SJSA1 (cell line): ENCODE data around the gene RCBTB2. TPM values are rescaled to one million over a fixed set of nuclear protein-coding genes. Genes with fewer than 3 reads are reported as not detected.

Experiments used
- DNase-seq, 2 experiments: peaks; one replicate each; pipeline ENCODE4 v3.0.0-alpha.2; 2015 to 2020; ENCODE audit warnings: low spot score in 2 of 2, low read depth in 1 of 2
- H3K27ac ChIP-seq: fragments of 250-450 bp; sonication (Bioruptor Pico); 2 replicates; pipeline ENCODE4 v1.5.1; 2020; ENCODE audit warnings: mild to moderate bottlenecking, moderate library complexity
- H3K27me3 ChIP-seq: fragments of 250-450 bp; sonication (Bioruptor Pico); replicated peaks from 2 replicates; pipeline ENCODE4 v1.5.1; 2020; ENCODE audit warnings: mild to moderate bottlenecking, moderate library complexity
- H3K36me3 ChIP-seq: fragments of 250-450 bp; sonication (Bioruptor Pico); 2 replicates; pipeline ENCODE4 v1.5.1; 2020; ENCODE audit warnings: mild to moderate bottlenecking
- H3K4me1 ChIP-seq: fragments of 250-450 bp; sonication (Bioruptor Pico); replicated peaks from 2 replicates; pipeline ENCODE4 v1.6.1; 2021; ENCODE audit warnings: mild to moderate bottlenecking
- H3K4me3 ChIP-seq: fragments of 250-450 bp; sonication (Bioruptor Pico); 2 replicates; pipeline ENCODE4 v1.5.1; 2020; ENCODE audit warnings: mild to moderate bottlenecking
- H3K9me3 ChIP-seq: fragments of 250-450 bp; sonication (Bioruptor Pico); replicated peaks from 2 replicates; pipeline ENCODE4 v1.5.1; 2020; ENCODE audit warnings: mild to moderate bottlenecking
- total RNA-seq: library from RNA; depleted of rRNA; stranded (reverse); fragments of >200 nt; shearing (Covaris generic); gene quantifications from 2 replicates; pipeline ENCODE4 v1.2.3, GENCODE V29; 2014

Gene RCBTB2
- total RNA-seq, 1 experiment from 2014 or later: 9.4 TPM

DNA sequence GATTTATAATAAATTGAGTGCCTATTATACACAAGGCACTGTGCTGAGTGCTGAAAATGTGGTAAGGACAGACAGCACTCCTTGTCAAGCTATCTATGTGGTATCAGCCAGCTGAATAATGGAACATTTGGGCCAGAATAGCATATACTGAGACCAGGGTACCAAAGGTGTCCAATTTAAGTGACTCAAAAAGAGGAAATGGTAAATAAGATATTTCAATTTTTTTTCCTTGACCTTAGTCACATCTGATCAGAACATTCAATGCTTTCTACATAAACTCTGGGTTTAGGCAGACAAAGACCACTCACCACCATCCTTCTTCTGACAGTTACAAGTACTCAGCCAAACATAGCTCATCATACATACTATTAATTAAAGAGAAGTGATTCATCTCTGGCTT is 43.2 kb downstream of the RCBTB2 start:
- H3K4me1 ChIP-seq: no peaks in the 10 kb centered on the region
- H3K36me3 ChIP-seq: peaks cover 4% of the 10 kb centered on the region; the same call in 1 of the 2 replicates
- H3K27me3 ChIP-seq: no peaks in the 10 kb centered on the region
- DNase-seq: no peak
- H3K4me3 ChIP-seq: no peak overlapping the region
- H3K27ac ChIP-seq: no peak overlapping the region
- H3K9me3 ChIP-seq: no peaks in the 10 kb centered on the region

DNA sequence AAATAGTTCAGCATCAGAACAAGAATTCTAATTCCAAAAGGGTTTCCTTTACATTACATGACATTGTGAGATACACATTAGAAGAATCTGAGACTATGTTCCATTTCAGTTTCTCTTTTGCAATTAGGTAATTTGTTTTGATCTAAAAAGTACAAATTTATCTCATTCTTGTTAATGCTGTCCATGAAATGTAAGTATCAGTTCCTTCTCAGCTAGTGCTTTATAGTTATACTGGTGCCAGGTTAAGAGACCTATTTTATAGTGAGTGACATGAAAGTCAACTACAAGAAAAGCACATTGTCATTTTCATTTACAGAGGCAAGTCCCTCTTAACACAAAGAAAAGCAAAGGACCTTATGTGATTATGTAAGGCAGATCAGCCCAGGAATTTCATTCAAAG is 43.9 kb downstream of the RCBTB2 start:
- Histone ChIP-seq H3K9me3 (no peaks in the 10 kb centered on the region), H3K36me3 (peaks cover 4% of the 10 kb centered on the region; the same call in 1 of the 2 replicates), H3K27ac (no peak overlapping the region), H3K4me1 (no peaks in the 10 kb centered on the region), H3K4me3 (no peak overlapping the region), H3K27me3 (no peaks in the 10 kb centered on the region)
- DNase-seq: no peak

DNA sequence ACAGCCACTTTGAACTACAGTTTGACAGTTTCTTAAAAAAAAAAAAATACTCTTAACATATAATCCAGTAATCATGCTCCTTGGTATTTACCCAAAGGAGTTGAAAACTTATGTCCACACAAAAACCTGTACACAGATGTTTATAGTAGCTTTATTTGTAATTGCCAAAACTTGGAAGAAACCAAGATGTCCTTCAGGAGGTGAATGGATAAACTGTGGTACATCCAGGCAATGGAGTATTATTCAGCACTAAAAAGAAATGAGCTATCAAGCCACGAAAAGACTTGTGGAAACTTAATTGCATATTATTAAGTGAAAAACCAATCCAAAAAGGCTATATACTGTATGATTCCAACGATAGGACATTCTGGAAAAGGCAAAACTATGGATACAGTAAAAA is 44.9 kb downstream of the RCBTB2 start:
- Histone ChIP-seq H3K36me3 (peaks cover 4% of the 10 kb centered on the region; the same call in 1 of the 2 replicates), H3K4me1 (no peaks in the 10 kb centered on the region), H3K27ac (no peak overlapping the region), H3K4me3 (no peak overlapping the region), H3K27me3 (no peaks in the 10 kb centered on the region), H3K9me3 (no peaks in the 10 kb centered on the region)
- DNase-seq: no peak

DNA sequence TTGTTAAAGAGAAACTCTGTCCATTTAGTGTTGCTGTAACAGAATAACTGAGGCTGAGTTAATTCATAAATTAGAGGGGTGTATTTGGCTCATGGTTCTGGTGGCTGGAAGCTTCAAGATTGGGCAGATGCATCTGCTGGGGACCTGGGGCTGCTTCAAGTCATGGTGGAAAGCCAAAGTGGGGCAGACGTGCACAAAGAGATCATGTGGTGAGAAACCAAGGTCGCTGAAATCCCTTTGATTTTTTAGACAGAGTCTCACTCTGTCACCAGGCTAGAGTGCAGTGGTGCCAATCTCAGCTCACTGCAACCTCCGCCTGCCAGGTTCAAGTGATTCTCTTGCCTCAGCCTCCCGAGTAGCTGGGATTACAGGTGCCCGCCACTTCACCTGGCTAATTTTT is 46.0 kb downstream of the RCBTB2 start:
- Histone ChIP-seq H3K4me3 (no peak overlapping the region), H3K27ac (no peak overlapping the region), H3K4me1 (no peaks in the 10 kb centered on the region), H3K27me3 (no peaks in the 10 kb centered on the region), H3K36me3 (peaks cover 5% of the 10 kb centered on the region; the same call in 1 of the 2 replicates), H3K9me3 (no peaks in the 10 kb centered on the region)
- DNase-seq: no peak

DNA sequence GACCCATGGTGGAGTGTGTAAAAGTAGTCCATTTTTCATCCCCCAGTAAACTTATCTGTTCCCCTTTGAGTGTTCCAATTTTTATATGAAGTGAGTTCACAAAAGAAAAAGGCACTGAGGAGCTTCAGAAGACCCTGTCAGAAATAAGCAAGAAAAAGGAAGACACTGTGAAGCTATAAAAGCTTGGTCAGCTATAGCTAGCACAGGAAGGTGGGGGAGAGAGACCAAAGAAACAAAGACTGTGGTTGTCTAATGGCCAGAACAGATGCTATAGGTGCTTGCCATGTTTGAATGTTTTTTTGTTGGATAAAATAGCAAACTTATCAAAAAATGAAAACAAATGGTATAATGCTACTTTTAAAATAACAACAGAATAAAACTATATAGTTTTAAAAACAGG is 46.5 kb downstream of the RCBTB2 start:
- Histone ChIP-seq H3K9me3 (no peaks in the 10 kb centered on the region), H3K4me1 (no peaks in the 10 kb centered on the region), H3K4me3 (no peak overlapping the region), H3K27ac (no peak overlapping the region), H3K36me3 (peaks cover 7% of the 10 kb centered on the region; the same call in 1 of the 2 replicates), H3K27me3 (no peaks in the 10 kb centered on the region)
- no peak for DNase-seq

DNA sequence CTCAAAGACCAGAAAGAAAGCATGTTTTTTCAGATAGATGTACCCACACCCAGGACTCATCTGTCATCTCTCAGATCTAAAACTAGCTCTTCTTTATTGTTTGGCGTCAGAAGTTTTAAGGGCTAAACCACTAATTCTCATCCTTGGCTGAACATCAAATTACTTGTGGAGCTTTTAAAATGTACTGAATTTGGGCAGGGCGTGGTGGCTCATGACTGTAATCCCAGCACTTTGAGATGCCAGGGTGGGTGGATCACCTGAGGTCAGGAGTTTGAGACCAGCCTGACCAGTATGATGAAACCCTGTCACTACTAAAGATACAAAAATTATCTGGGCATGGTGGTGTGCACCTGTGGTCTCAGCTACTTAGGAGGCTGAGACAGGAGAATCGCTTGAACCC is 47.4 kb downstream of the RCBTB2 start:
- H3K27me3 ChIP-seq: no peaks in the 10 kb centered on the region
- no peak overlapping the region for H3K27ac ChIP-seq
- no peak overlapping the region for H3K4me3 ChIP-seq
- peaks cover 7% of the 10 kb centered on the region; the same call in 1 of the 2 replicates for H3K36me3 ChIP-seq
- DNase-seq: no peak
- no peaks in the 10 kb centered on the region for H3K4me1 ChIP-seq
- no peaks in the 10 kb centered on the region for H3K9me3 ChIP-seq

DNA sequence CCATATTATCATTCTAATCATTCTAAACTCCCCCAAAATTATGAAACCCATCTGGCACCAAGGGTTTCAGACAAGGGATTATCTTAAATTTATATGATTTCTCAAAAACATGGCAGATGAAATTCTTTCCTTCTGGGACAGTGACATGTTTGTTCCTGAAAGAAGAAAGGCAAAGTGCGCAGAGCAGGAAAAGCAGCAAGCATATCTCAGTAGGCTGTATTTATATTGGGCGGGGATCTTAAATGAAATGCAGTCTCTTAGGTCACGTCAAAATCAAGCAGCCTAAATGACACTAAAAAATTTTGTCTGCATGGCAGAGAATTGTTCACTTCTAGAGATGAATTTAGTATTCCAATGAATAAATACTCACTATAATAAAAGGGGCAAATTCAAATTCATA is 49.3 kb downstream of the RCBTB2 start:
- no peak overlapping the region for H3K27ac ChIP-seq
- no peaks in the 10 kb centered on the region for H3K4me1 ChIP-seq
- H3K27me3 ChIP-seq: no peaks in the 10 kb centered on the region
- peaks cover 10% of the 10 kb centered on the region; the same call in 1 of the 2 replicates for H3K36me3 ChIP-seq
- no peaks in the 10 kb centered on the region for H3K9me3 ChIP-seq
- no peak overlapping the region for H3K4me3 ChIP-seq
- no peak for DNase-seq

DNA sequence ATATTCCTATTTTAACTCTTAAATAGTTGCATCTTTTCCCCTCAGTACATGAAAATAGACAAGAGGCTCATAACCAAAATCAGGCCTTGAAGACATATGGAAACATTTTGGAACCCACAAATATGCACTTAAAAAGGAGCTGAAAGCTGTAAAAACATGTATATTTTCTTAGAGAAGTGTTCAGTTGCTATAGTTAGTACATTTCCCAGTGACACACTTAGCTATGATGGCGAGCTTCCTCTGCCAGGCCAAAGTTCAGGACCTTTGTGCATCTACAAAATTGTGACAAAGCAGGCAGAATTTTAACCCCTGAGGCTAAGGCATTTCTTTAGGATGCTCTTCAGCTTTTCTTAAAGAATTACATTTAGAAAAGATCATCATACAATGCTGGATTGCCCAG is 54.5 kb downstream of the RCBTB2 start:
- no peaks in the 10 kb centered on the region for H3K9me3 ChIP-seq
- no peak overlapping the region for H3K27ac ChIP-seq
- H3K4me1 ChIP-seq: no peaks in the 10 kb centered on the region
- H3K36me3 ChIP-seq: peaks cover 13% of the 10 kb centered on the region; the same call in 1 of the 2 replicates
- H3K27me3 ChIP-seq: no peaks in the 10 kb centered on the region
- DNase-seq: no peak
- no peak overlapping the region for H3K4me3 ChIP-seq

DNA sequence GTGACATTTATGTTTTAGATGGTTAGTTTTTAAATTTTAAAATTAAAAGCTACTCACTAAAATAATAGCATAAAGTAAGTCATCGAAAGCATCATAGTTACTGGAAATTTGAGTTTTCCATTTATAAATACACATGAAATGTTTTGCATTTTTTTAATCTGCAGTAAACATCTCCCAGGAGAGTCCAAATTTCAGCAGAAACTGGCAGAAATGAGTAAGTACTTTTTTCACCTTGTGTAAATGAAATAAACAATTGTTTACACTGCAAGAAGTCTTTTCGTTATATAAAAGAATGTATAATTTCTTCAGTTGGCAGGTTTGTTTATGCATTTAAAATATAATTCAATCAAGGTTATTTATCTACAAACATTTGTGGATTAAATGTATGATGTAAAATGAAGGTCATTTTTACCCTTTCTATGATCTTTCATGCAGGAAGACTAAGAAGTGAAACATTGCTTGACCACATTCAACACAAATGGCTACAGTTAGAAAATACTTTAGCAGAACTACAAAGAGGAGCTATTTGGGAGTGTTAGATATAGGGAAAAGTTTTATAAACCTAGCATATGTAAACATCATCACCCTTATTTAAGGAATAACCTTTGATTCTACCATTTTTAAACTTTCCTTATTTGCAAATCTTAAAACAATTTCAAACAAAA is 55.6 kb downstream of the RCBTB2 start:
- Histone ChIP-seq H3K4me3 (no peak overlapping the region), H3K27me3 (no peaks in the 10 kb centered on the region), H3K4me1 (no peaks in the 10 kb centered on the region), H3K9me3 (no peaks in the 10 kb centered on the region), H3K36me3 (peaks cover 13% of the 10 kb centered on the region; the same call in 1 of the 2 replicates), H3K27ac (no peak overlapping the region)
- DNase-seq: no peak

DNA sequence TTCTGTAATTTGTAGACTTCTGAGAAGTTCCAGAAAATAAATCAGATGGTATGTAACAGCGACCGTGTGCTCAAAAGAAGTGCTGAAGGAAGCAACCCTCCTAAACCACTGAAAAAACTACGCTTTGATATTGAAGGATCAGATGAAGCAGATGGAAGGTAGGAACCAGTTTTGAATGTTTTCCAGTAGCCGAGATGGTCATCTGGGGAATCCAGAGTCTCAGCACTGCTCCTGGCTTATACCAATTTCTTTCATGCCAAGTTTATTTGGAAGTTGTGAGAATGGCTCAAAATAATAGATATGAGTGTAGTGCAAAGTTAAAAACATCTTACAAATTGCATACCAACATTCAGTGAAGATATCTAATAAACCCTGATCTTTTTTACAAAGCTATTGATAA is 56.2 kb downstream of the RCBTB2 start:
- no peak for DNase-seq
- no peak overlapping the region for H3K27ac ChIP-seq
- no peaks in the 10 kb centered on the region for H3K4me1 ChIP-seq
- H3K36me3 ChIP-seq: peaks cover 15% of the 10 kb centered on the region; the same call in 1 of the 2 replicates
- H3K4me3 ChIP-seq: no peak overlapping the region
- H3K9me3 ChIP-seq: no peaks in the 10 kb centered on the region
- H3K27me3 ChIP-seq: no peaks in the 10 kb centered on the region

DNA sequence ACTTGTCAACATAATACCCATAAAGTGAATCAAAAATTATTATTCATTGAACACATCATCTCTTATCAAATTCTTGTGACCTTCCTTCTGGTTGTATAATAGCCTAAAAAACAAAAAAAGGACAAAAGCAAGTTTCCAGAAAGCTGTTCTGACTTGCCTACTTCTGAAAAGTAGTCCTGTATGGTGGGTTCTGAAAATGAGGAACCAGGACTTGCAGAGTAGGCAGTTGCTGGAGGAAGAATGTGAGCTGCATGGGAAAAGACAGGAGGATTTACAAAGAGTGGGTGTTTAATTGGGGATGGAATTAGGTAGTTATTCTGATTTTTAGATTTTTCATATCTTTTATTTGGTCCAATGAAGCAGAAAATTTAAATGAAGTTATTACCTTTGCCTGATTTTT is 56.7 kb downstream of the RCBTB2 start:
- no peak for DNase-seq
- no peaks in the 10 kb centered on the region for H3K4me1 ChIP-seq
- peaks cover 15% of the 10 kb centered on the region; the same call in 1 of the 2 replicates for H3K36me3 ChIP-seq
- H3K4me3 ChIP-seq: no peak overlapping the region
- H3K9me3 ChIP-seq: no peaks in the 10 kb centered on the region
- H3K27me3 ChIP-seq: no peaks in the 10 kb centered on the region
- H3K27ac ChIP-seq: no peak overlapping the region

DNA sequence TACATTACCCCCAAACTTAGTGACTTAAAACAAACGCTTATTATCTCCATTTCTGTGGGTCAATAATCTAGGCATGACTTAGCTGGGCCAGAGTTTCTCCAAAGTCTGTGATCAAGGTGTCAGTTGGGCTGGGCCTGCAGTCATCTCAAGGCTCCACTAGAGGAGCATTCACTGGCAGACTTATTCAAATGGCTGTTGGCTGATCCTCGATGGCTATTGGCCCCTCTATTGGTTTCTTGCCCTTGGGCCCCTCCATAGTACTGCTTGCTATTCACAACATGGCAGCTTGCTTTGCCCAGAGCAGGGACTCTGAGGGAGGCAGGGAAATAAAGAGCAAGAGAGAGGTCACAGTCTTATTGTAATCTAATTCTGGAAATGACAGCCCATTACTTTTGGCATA is 57.6 kb downstream of the RCBTB2 start:
- no peak for DNase-seq
- Histone ChIP-seq H3K9me3 (no peaks in the 10 kb centered on the region), H3K27ac (no peak overlapping the region), H3K27me3 (no peaks in the 10 kb centered on the region), H3K4me1 (no peaks in the 10 kb centered on the region), H3K36me3 (peaks cover 15% of the 10 kb centered on the region; the same call in 1 of the 2 replicates), H3K4me3 (no peak overlapping the region)

DNA sequence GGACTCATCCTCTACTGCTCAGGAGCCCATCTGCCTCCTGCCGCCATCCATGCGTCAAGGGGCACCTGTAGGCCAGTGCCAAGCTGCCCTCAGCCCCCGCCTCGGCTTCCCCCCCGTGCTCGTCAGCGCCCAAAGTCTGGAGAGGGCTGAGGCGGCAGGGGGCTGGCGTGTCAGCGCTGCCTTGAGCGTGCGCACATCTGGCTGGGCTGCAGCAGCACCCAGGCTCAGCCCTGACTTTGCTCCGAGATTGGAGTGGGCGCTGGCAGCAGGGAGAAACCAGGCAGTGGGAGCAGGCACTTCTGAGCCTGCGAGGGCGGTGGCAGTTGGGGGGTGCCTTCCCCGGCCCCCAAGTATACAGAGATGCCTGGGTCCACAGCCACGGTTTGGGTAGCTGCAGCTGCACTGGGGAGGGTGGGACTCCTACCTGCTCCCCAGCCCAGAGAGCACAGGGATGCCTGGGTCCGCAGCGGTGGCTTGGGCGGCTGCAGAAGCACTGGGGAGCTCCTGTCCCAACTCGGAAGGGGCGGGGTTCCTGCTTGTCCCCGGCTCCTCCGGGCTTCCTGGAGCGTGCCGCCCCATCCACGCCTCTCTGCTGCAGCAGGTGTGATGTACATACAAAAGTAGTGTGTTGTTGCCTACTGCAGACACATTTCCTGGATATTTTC is 75.2 kb downstream of the RCBTB2 start:
- Histone ChIP-seq H3K4me3 (no peak overlapping the region), H3K27me3 (no peaks in the 10 kb centered on the region), H3K36me3 (peaks cover 40% of the 10 kb centered on the region), H3K4me1 (peaks cover 11% of the 10 kb centered on the region), H3K9me3 (no peaks in the 10 kb centered on the region), H3K27ac (no peak overlapping the region)
- no peak for DNase-seq

DNA sequence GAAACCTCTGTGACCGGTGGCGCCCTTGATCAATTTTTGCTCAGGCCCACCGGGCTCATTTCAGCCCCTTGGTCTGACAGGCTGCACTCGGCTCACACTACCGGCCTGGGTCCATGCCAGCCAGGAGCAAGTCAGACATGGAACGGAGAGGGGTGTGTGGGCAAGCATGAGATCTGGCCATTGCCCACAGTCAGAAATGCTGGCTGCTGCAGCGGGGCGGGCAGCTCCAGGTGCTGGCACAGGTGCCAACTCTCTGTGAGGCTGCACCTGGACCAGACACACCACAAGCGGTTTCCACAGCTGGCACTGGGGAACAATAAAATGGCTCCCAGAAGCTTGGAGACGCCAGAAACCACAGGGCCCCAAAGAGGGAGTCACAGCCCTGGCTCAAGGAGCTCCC is 76.3 kb downstream of the RCBTB2 start:
- DNase-seq: no peak
- Histone ChIP-seq H3K36me3 (peaks cover 40% of the 10 kb centered on the region), H3K27ac (no peak overlapping the region), H3K27me3 (no peaks in the 10 kb centered on the region), H3K9me3 (no peaks in the 10 kb centered on the region), H3K4me3 (no peak overlapping the region), H3K4me1 (peaks cover 11% of the 10 kb centered on the region)
